Epidermal melanocyte (primary cell): ENCODE data around the gene TOMM5.

ENCODE experiments used
- DNase-seq: peaks from one replicate; pipeline ENCODE4 v3.0.0; 2011; ENCODE audit warnings: low spot score; ENCODE audit not compliant: insufficient read length

TOMM5 gene

DNA sequence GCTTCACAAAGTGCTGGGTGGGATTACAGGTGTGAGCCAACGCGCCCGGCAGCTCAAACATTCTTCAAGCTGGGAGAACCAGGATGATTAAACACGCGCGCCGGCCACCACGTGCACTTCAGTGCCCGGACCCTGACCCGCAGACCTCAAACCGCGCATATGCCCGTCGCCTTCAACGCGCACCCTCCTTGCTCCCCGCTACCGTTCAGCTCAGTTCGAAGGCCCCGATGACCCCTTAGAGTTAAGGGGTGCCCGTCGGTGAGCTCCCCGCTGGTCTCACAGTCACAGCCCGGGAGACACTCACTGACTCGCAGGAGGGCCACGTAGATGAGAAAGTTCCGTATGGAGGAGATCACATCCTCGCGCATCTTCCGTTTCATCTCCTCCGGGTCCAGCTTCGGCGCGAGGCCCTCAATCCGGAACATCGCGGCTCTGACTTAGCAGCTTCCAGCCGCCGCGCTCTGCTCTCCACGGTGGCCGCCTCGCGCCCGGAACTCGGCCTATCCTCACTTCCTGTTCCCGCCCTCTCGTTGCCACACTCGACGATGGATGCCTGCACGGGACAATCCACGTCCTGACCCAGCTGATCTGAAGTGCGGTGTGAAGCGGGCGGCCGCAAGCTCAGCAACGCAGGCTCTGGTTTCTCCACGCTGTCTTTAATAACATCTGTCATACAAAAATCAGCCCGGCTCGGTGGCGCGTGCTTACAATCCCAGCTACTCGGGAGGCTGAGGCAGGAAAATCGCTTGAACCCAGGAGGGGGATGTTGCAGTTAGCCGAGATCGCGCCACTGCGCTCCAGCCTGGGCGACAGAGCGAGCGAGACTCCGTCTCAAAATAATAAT, at the start of gene TOMM5:
TOMM5 (minus strand) TSS at position 490 of the 844 bp plus-strand sequence; CDS start at position 425, 65 bp downstream.
- peak; percentile 62 for DNase-seq

DNA sequence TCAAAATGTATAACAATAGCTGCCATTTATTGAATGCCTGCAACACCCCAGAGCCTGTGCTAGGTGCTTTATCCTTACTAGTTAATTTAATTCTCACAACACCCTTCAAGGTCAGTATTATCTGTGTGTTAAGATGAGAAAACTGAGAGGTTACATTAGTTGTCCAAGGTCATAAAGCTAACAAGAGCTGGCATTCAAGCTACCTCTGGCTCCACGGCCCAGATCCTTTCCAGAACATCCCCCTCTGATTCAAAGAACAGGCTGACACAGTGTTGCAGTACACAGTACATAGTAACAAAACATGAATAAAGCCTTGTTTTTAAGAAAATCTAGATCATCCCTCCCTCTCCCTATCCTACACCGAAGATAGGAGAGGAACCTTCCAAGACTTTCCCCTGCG, 48.9 kb upstream of the TOMM5 start:
- no peak for DNase-seq

DNA sequence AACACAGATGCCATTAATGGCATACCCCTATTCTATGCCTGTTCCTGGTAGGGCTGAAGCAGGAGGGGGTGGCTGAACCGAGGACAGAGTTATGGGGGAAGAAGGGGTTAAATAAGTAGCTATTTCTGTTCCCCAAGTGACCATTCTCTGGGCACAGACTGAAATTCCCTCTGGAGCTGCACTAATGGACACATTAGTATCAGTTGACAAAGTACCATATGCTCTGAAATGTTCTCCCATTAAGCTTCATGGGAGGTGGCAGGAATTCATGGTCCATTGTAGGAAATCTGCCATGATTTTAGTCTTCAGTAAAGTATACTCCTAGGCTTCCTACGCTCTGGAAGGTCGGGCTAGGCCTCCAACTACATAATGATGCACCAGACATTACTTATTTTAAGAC, 47.8 kb upstream of the TOMM5 start:
- DNase-seq: no peak

DNA sequence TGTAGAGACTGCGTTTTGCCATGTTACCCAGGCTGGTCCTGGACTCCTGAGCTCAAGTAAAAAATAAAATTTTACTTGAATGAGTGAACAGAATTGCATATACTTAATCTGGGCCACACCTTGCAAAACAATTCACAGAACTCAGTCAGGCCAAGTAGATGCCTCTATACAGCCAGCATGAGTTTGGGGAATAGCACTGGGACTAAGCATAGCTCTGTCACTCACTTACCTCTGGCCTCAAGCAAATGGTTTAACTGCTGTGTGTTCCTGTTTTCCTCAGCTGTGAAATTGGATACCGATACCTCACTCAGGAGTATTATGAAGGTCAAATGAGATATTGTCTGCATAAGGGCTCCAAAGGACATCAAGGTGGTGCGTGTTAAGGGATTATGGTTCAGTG, 47.4 kb upstream of the TOMM5 start:
- DNase-seq: no peak

DNA sequence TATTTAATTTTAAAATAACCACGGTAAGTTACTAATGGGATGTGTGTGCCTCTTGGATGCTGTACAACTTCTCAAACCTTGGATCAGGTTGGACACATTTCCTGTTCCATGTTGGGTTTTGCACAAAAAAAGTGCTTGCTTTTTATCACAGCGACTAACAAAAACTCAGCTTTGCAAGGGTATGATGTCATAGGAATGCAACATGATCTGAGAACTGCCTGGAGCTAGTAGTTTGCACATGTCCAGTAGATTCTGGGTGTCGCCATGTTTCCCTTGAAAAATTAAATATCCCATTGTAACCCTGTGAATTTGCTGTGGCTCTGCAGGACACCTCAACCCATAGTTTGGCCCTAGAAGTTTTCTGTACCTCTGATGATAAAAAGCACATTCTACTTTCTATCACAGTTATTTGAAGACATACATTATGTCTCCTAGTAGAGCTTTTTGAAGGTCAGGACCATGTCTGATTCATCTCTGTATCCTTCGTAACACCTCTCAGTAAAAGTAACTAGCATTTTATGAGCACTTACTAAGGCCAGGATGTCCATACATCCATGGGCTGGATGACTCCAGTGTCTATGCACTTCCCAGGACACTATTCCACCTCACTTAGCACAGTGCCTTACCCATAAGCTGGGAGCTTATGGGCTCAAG, 46.8 kb upstream of the TOMM5 start:
- no peak for DNase-seq

DNA sequence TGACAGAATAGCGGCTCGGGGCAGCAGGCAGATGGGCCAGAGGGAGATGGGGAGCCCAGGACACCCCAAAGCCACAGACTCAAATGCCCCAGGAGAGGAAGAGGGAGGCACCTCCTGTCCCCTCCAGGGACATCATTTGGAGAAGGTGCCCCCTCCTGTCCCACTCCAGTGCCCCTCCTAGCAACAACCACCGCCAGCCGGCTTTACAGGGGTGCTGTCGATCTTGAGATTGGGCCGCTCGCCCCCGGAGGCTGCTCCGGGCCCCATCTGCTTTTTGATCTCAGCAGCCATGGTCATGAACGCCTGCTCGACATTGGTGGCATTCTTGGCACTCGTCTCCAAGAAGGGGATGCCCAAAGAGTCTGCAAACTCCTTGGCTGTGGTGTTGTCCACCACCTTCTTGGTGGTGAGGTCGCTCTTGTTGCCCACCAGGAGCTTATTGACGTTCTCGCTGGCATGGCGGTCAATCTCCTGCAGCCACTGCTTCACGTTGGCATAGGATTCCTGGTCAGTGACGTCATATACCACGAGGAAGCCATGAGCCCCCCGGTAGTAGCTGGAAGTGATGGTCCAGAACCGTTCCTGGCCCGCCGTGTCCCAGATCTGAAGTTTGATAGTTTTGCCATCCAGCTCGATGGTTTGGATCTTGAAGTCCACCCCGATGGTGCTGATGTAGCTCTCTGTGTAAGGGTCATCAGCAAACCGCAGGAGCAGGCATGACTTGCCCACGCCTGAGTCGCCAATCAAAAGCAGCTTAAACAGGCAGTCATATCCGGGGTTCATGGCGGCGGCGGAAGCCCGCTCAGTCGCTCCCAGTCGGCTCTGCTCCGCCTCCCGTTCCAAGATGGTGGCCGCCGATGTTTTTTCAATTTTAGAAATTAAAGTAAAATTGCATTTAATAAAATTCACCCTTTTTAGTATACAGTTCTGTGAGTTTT, 44.4 kb upstream of the TOMM5 start:
- no peak for DNase-seq

DNA sequence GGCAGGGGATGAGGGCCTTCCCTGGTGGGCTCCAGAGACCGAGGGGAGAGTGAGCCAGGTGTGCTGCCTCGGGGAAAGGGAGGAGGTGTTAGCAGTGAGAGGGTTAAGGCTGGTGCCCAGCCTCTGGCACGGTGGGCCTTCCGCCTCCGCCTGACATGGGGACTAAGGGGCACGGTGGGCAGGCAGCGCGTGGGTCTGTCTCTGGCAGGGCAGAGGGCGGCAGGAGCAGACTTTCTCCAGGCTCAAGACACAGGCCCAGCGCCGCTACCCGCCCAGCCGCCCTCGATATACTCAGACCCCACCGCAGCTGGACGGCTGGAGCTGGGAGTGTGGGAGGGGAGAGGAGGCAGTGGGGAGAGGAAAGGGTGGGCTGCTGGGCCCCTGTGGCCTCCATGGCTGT, 43.4 kb upstream of the TOMM5 start:
- no peak for DNase-seq

DNA sequence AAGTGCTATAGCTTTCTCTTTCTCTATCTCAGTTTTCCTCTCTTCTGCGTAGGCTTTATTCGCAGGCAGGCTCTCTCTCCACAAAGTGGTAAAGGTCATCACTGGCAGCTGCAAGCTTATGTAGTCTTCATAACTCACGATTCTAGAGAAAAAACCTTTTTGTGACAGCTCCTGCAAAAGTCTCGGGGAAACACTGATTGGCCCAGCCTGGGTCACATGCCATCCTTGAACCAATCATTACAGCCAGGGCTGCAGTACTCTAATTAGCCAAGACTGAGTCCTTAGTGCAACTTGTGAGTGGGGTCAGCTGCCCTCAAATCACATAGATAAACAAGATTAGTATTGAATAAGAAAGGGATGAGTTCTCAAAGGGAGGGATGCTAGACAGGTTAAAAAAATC, 40.1 kb upstream of the TOMM5 start:
- no peak for DNase-seq

DNA sequence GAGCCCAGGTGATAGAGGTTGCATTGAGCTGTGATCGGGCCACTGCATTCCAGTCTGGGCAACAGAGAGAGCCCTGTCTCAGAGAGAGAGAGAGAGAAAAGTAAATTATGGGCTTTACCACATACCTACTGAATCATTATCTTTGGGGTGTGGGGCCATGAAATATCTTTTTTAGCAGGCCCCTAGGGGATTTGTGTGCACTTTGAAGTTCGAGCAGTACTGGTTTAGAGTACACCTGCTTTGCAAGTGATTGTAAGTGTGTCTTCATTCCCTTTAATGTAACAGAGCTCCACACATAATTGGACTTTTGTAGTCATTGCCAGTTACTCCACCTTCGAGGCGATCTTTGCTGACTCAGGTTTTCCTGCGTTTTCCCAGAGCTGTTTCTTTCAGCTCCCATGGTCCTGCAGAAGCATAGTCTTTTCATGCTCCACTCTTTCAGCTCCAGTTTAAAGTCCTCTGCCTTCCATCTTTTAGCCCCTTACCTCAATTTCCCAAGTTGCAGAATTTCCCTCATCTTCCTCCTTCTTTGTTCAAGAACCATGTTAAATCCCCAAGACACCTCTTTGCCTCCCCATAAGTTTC, 34.4 kb upstream of the TOMM5 start:
- no peak for DNase-seq

DNA sequence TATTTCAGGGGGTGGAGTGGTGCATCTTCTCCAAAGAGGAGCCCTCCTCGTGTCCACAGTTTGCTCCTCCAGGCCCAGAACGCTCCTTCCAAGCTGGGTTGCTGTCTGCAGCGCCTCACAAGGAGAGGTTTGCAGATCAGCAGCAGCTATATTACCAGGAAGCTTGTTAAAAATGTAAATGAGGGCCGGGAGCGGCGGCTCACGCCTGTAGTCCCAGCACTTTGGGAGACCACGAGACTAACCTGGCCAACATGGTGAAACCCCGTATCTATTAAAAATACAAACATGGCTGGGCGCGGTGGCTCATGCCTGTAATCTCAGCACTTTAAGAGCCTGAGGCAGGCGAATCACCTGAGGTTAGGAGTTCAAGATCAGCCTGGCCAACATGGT, 33.4 kb upstream of the TOMM5 start:
- no peak for DNase-seq

DNA sequence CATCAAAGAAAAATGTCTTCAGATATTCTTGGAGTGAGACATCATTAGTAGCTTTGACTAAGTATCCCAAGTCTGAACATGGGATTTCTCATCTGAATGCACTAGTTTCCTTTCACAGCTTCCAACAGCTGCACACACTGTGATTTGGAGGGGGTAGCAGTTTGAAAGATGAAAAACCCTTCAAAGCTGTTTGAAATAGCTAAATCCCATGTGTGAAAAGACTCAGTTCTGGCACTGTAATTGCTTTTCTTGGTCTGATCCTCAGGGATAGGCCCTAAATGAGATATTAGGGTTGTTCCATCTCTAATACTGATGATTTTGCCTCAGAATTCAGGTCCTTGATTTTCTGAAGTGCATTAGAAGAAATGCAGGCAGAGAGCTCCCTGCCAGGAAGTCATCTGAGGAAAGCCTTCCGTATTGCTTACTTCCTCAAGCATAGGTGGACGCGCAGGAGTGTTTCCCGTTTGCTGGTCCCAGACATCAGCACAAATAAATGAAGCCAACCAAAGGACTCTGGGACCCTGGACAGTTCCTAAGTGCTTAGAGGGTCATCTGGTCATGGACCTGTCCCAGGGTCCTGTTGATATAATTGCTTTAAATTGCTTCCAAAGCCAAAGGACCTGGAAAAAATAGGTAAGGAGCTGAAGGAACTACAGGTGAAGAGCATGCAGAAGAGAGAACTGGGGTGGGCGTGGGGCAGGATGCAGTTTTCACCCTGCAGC, 32.8 kb upstream of the TOMM5 start:
- DNase-seq: no peak

DNA sequence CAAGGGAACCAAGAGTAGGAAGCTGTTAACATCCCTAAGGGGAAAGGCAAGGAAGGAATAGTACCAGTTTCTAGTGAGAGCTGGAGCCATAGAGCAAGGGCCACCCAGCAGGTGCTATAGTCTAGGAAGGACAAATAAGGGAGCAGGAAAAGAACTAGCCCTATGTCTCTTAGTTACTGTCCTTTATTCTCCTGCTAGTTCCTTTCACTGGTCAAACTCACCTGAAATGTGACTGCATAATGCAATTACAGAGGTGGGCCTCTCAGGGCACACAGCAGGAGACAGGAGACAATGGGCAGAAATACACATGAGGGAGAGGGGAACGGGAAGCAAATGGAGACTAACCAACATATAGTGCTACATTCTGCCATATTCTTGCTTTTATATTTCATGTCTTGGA, 31.7 kb upstream of the TOMM5 start:
- DNase-seq: no peak

DNA sequence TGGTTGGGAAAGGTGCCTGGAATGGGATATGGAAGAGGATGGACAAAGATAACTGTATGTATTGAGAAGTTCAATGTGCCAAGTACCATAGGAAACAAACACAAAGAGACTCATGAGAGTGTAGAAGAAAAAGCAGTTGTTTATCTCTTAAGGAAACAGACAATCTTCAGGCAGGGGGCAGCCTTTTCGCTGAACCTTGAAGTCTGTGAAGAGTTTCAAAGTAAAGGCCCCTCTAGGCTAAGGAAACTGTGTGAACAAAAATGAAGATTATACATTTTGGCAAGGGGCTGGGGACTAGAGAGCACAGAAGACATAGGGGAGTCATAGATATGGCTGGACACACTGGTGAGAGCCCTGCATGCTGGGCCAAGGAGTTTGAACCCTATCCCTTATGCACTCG, 30.9 kb upstream of the TOMM5 start:
- no peak for DNase-seq

DNA sequence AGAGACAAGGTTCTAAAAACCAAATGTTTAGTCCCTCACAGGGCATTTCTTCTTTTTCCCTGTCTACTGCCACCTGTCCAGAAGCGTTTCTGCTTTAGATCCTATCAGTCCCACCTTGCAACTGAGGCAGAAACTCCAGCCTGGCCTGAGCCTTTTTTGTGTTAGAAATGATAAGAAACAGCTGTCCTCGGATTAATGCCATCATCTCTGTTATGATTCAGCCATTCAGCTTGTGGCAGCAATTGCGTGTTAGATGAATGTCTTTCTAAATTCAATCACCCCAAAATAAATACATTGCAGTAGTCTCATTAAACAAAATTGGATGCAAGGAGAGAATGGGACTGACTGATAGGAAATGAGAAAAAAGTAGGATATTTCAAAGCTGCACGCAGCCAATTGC, 30.1 kb upstream of the TOMM5 start:
- no peak for DNase-seq

DNA sequence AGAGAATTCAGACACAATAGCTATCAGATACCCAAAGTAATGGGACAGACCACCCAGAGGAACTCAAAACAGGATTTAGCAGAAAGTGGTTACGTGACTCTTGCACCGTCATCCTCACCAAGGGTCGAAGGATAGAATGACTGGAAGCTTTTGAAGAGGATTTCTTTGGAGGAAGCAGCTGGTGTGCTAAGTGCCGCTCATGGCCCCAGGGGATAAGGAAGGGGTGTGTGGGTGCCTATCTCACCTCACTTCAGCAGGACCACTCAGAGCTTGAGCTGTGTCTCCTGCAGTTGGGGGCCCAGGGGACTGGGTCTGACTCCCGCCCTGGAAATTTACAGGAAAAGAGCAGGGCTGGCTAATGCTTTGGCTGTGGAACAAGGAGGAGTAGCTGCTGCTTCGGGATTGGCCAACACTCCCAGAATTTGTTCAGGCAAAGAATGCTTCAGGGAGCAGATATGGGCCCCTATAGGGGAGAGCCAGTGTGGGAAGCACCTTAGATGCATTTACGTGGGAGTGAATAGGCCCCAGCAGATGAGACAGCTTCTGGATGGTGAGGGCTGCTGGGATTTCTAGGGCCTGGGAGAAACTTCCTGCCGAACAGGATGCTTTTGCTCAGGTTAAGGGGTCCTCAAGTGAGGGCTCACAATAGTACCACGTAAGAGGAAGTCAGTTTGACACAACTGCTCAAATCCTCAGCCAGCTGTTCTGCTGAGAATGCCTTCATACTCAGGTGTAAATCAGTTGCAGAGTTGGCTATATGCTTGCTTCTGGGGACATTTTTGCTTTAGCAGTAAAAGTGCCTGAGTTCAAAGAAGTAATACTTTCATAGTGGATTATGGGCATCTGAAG, 29.1 kb upstream of the TOMM5 start:
- DNase-seq: no peak

DNA sequence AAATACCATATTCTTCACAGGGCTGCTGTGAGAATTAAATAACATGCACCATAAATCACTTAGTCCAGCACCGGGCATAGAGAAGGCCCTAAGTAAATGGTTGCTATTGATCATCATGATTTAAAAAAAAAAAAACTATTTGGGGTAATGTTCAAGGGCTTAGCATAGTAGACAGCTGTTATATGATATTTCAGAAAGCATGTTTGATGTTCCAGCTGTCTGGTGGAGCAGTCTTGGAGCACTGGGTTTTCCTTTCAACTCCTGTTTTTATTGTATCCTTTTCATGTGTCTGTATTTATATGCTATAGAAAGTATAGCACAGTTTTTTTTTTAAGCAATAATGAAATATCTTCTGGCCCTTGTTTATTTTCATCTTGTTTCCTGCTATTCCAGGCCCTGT, 28.0 kb upstream of the TOMM5 start:
- no peak for DNase-seq

DNA sequence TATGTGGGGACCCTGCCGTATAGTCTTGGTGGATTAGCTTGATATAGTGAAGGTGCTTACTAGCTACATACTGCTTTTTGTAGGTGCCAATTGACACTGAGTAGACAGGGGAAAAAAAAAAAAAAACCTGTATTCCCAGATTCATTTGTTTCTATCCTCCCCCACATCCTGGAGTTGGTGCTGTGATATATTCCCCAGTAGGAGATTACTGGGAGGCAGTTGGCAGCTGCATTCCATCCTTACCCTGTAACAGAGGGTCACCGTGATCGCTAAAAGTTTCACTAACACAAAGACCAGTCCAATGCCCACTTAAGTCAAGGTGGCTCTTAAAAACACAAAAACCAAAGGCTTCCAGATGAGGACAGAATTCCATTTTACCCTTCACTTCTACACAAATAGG, 27.4 kb upstream of the TOMM5 start:
- no peak for DNase-seq

DNA sequence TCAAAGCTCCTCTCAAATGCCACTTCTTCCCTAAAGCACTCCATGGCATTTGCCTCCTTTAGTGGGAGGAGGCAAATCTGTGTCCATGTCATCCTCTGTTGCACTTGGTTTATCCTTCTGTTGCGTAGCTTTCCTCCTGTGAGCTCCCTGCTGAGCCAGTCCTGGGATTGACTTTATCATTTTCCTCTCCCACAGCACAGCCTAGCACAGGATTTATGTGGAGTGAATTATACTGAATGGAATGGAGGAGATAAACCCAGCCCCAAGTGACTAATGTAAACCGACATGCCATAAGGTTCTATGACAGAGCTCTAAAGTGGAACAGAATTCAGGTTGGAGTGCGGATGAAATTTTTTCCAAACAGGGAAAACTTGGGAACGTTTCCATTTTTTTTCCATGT, 26.4 kb upstream of the TOMM5 start:
- DNase-seq: no peak

DNA sequence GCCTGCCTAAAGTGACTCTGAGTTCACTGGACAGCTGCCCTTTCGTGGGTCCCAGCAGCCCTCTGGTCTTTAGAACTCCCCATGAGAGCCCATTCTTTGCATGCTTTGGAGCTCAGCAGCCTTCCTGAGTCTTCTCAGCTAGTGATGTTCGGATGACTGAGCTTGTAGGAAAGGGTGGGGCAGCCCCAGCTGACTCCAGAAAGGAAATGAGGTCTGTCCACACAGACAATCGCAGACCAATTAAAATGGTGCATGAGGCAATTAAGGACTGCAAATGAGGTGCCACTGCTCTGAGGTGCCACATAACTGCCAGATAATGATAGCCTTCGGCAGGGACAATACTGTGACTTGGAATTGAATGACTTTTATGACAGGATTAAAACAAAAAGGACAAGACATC, 25.4 kb upstream of the TOMM5 start:
- DNase-seq: no peak

DNA sequence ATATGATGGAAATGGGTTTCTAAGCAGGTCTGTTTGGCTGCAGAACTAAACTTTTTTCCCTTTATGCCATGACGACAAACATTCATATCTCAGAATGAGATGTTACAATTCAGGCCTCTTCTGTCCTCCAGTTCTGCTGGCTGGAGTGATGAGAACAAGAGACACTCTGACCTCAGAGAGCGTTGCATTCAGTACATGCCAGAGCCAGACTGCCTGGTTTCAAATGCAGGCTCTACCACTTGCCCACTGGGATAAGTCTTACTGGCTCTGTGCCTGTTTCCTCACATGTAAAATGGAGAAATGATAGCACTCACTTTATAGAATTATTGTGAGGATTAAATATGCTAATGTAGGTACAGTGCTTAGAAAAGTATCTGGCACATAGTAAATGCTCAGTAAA, 24.8 kb upstream of the TOMM5 start:
- DNase-seq: no peak
